IPS-18c (cell line): ENCODE measurements around the gene SLC39A9.
A peak's percentile ranks its signal among the peaks of the same experiment; 100 is the strongest.
"Not testable (repeated sequence)": the region's sequence is repeated elsewhere in the genome, so short reads cannot be mapped to it uniquely, and the experiment has no call there.

ENCODE experiments used
- H3K4me3 ChIP-seq: 2 replicates; pipeline ENCODE4 v1.7.0; 2013; ENCODE audit warnings: low read depth, mild to moderate bottlenecking, low read length, moderate library complexity; ENCODE audit not compliant: insufficient read depth
- H3K9me3 ChIP-seq: one replicate; pipeline ENCODE4 v1.6.1; 2013; ENCODE audit warnings: mild to moderate bottlenecking, low read length, moderate library complexity; ENCODE audit not compliant: control insufficient read depth, insufficient read depth

Gene SLC39A9

DNA sequence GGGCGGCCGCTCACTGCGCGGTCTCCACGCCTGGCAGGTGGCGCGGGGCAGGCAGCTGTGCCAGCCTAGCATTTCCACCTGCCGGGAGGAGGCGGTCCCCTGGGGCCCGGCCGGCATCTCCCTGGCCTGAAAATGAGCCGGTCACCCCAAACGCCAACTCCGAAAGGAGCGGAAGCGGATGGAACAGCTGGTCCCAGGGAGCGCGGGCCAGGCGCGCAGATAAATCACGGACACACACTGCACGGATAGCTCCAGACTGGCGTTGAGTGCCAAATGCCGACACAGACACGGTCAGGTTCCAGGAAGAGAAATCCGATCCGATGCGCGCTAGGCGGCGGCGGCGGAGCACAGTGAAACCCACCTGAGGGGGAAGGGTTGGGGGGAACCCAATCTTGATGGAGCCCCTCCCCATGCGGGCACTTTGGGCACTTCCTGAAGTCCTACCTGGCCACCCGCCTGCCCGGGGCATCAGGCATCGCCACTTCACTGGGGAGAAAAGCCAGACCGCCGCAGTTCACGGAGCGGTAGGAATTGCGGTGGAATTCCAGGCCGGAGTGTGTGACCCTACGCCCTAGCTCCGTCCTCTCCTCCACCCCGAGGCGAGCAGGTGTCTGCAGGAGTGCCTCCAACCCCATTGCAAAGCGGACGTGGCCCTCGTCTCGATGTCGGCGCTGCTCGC is 85.4 kb downstream of the SLC39A9 start:
- Histone ChIP-seq H3K9me3 (no peaks in the 10 kb centered on the region), H3K4me3 (peak overlapping the region; percentile 64)

DNA sequence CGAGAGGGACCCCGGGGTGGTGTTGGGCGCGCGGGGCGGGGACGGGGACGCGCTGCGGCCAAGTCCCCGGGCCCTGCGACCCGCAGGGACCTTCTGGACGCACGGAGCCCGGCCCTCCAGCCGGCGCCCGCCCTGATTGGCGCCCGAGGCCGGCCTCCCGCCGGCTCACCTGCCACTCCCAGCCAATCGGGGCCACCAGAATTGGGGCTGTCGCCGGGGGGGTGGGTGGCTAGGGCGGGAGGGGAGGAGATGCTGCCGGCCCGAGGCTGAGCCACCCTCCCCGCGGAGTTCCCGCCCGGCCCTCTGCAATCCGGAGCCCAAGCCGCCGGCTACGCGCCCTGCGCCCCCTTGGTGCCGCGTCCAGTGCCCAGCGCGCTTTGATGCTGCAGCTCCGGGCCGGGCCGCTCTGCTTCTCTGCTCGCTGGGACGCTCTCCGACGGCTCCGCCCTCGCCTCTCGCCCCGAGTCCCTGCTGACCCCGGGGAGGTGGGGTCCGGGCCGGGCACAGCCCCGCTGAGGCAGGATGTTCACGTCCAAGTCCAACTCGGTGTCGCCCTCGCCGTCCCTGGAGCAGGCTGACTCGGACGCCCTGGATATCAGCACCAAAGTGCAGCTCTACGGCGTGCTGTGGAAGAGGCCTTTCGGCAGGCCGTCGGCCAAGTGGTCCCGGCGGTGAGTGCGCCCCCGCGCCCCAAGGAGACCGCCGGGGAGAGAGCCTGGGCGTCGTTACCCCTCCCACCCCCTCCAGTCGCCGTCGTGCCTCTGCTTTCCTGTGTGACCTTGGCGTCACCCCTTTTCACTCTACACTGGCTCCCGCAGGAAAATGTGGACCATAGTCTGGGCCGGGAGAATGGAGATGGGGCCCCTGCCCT is 86.2 kb downstream of the SLC39A9 start, which contains the start of gene PLEKHD1:
PLEKHD1 (plus strand) TSS at position 285 of the 871 bp plus-strand sequence; CDS start at position 523, 238 bp downstream.
- Histone ChIP-seq H3K9me3 (no peaks in the 10 kb centered on the region), H3K4me3 (peak within 1 kb of the TSS; percentile 64)

- no peaks in the 10 kb centered on the region for H3K9me3 ChIP-seq
- peak overlapping the region; percentile 64; the same call in 1 of the 2 replicates for H3K4me3 ChIP-seq
These were observed 86.8 kb downstream of the SLC39A9 start for GRCh38 chr14:69485315-69485660.

DNA sequence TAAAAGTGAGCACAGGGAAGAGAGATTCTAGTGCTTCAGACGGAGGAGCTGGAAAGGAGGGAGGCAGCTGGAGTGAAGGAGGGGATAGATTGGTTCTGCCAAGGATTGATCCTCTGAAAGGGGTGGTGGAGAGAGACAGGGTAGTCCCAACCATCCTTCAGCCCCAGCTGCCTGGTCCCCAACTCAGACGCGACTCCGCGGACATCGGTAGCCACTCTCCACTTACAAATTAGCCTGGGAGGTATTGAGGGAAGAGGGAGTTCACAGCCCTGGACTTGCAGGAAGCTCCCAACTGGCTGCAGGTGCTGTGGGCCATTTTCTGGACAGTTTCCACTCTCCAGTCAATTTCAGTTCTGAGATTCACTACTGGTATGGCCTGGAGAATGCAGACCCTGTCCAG is 87.2 kb downstream of the SLC39A9 start:
- Histone ChIP-seq H3K4me3 (no peak overlapping the region), H3K9me3 (no peaks in the 10 kb centered on the region)

- H3K9me3 ChIP-seq: no peaks in the 10 kb centered on the region
- H3K4me3 ChIP-seq: no peak overlapping the region
These were observed 88.7 kb downstream of the SLC39A9 start for GRCh38 chr14:69487226-69487625.

GRCh38 chr14:69487771-69488170 is 89.3 kb downstream of the SLC39A9 start:
- H3K4me3 ChIP-seq: no peak overlapping the region
- no peaks in the 10 kb centered on the region for H3K9me3 ChIP-seq

DNA sequence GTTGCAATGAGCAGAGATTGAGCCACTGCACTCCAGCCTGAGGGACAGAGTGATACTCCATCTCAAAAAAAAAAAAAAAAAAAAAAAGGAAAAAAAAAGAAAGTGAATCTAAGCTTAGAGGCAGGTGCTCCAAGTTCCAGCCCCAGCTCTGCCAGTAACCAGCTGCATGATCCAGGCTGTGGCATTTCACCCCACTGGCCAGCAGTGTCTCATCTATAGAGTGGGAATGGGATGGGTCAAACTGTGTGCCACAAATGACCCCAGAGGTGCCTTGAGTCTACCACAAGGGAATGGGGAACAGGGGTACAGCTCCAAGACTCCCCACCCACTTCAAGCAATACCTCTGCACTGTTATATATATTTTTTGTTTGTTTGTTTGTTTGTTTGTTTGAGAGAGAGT is 91.0 kb downstream of the SLC39A9 start:
- Histone ChIP-seq H3K4me3 (no peak overlapping the region), H3K9me3 (no peaks in the 10 kb centered on the region)

DNA sequence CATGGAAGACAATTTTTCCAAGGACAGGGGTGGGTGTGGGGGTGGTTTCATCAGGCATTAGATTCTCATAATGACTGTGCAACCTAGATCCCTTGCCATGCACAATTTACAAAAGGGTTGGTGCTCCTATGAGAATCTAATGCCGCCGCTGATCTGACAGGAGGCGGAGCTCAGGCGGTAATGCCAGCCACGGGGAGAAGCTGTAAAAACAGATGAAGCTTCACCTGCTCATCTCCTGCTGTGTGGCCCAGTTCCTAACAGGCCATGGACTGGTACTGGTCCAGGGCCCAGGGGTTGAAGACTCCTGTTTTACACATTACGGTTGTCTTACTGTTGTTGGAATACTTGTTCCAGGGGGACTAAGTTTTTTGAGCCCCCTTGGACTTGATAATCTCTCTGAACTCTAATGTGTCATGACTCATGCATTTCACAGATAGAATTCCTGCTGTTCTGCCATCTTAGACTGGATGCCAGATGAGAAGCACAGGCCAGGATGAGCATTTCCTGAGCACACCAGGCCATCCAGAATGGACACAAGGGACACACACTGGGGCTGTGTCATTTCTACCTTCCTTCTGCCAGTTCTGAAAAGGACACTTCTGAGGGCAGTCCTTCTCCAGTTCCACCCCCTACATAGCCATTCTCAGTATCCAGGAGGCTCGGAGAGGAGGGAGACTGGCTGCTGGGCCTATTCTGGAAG is 91.9 kb downstream of the SLC39A9 start:
- H3K4me3 ChIP-seq: no peak overlapping the region
- no peaks in the 10 kb centered on the region for H3K9me3 ChIP-seq

- Histone ChIP-seq H3K9me3 (no peaks in the 10 kb centered on the region), H3K4me3 (no peak overlapping the region)
These were observed 92.7 kb downstream of the SLC39A9 start for GRCh38 chr14:69491193-69491592.

DNA sequence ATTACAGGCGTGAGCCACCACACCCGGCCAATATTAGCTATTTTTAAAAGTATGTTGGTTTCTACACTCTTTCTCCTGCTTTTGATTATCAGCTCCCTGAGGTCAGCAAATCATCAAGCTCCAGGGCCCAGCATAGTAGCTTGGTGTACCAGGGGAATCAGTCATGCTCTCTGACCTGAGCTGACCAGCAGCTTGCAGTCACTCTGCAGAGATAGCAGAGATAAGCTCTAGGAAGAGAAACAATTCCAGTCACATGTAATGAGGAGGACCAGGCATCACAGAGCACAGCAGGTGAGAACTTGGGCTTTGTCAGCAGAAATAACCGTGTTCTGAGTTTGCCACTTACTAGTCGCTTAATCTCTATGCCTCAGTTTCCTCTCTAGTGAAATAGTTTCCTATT is 94.5 kb downstream of the SLC39A9 start:
- Histone ChIP-seq H3K4me3 (no peak overlapping the region), H3K9me3 (no peaks in the 10 kb centered on the region)

GRCh38 chr14:69493791-69494190 is 95.3 kb downstream of the SLC39A9 start:
- Histone ChIP-seq H3K9me3 (no peaks in the 10 kb centered on the region), H3K4me3 (no peak overlapping the region)

- H3K9me3 ChIP-seq: no peaks in the 10 kb centered on the region
- no peak overlapping the region for H3K4me3 ChIP-seq
These were observed 96.9 kb downstream of the SLC39A9 start for GRCh38 chr14:69495341-69495921.

- not testable (repeated sequence) for H3K9me3 ChIP-seq, H3K4me3 ChIP-seq
These were observed 99.4 kb downstream of the SLC39A9 start for GRCh38 chr14:69497866-69498265.

GRCh38 chr14:69498286-69498685 is 99.8 kb downstream of the SLC39A9 start:
- not testable (repeated sequence) for H3K4me3 ChIP-seq, H3K9me3 ChIP-seq

DNA sequence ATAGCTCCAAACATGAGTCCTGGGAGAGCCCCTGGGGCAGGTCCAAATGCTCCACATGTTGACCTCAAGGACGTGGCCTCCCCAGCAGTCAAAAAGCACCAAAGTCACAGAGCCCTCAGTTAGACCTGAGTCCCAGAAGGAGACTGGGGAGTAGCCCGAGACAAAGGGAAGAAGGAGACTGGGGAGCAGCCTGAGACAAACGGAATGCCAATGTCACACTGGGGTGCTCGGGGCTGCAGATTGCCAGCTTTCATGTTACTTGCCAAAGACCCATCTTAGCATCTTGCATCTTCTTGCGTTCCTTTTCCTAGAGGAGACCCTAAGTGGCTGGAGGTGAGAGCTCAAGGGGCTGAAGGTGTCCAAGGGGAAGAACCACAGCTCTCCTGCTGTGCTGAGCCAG is 100.9 kb downstream of the SLC39A9 start:
- Histone ChIP-seq H3K9me3 (no peaks in the 10 kb centered on the region), H3K4me3 (no peak overlapping the region)

DNA sequence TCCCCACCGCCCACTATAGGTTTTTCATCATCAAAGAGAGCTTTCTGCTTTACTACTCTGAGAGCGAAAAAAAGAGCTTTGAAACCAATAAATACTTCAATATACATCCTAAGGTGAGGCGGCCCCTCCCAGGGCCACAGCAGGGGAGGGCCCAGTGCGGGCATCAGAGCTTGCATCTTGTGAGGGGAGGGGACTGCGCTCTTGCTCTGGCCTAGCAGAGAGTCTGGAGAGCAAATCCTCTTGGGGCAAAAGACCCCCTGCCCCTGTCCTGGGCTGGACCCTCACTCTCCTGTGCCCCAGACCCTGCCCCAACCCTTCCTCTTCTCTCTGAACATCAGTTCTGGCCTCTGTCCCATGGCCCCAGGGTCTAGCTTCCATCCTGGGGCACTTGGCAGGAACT is 101.6 kb downstream of the SLC39A9 start:
- Histone ChIP-seq H3K4me3 (no peak overlapping the region), H3K9me3 (no peaks in the 10 kb centered on the region)

DNA sequence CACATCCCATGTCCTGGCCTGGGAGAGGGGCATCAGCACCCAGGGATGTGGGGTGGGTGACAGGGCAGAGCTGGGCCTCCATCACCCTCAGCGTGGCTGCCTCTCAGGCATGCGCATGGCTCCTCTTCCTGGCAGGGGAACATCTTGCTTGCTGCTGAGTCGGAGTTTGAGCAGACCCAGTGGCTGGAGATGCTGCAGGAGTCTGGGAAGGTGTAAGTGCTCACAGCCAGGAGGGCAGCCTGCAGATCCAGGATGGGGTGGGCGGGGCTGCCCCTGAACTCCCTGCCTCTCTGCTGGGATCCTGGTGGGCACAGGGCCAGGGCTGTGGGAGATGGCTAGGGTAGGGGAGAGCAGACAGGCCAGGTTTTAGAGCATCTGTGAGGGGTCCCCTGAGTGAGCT is 102.2 kb downstream of the SLC39A9 start:
- no peaks in the 10 kb centered on the region for H3K9me3 ChIP-seq
- no peak overlapping the region for H3K4me3 ChIP-seq
